Purkinje cell (primary cell): Measurements from ENCODE around the gene BACH2. TPM values are rescaled to one million over a fixed set of nuclear protein-coding genes. Genes with fewer than 3 reads are reported as not detected.

Source experiments
- polyA plus RNA-seq: library from polyadenylated mRNA; unstranded; fragments of >200 nt; fragmentation: Nextera tagmentation; gene quantifications from 2 replicates; pipeline ENCODE4 v1.2.1, GENCODE V29; 2014

BACH2 gene
- polyA plus RNA-seq, result 1.4 TPM in 1 of 2 replicates, not detected in the other

DNA sequence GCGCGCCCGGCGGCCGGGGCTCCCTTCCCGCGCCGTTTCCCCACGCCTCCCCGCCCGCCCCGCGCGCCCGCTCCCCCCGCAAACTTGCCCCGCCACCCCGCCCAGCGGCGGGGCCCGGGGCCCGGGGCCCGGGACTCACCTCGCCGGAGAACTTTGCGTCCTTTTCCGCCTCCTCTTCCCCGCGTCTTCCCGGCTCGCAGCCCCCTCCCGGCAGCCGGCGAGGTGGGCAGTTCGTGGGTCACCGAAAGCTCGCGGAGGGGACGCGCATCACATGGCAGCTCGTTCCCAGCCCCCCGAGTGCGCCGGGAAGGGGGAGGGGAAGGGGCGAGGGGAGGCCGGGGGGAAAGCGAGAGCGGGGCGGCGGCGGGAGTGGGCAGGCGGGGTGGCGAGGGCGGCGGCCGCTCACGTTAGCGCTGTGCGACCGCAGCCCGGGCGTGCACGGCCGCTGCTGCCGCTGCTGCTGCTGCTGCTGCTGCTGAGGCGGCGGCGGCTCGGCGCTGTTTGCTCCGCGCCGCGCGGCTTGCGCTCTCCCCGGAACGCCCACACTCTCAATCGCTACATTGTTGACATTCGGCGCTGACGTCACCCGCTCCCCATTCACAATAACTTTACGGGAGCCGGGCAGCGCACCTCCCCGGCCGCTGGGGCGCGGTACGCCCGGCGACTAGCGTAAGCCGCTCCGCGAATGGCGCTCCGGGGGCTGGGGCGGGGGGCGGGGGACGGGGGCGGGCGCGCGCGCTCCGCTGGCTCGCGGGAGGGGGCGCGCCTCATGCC, at the start of gene BACH2:
TSS of gene BACH2 (minus strand) at position 503 of the 774 bp plus-strand sequence. CDS start 287,999 bp downstream, outside the sequence.

DNA sequence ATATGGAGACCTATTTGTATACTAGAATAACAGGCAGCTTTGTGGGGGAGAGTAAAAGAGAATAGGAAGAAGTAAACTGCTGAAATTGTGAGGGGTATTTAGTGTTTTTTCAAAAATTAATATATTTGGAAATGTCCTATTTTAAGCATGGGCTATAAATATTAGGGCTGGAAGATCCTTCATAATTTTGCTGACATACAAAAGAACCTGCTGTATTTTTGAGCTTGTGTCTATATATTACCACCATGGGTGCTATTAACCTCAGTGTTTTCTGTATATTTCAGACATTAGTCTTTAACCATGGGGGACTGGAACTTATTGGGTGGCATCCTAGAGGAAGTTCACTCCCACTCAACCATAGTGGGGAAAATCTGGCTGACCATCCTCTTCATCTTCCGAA, 402.5 kb downstream of the BACH2 start, which contains the start of gene GJA10:
TSS of gene GJA10 (plus strand) at position 301 of the 400 bp plus-strand sequence. CDS start at position 301, 0 bp downstream.

